MCF 10A (cell line): ENCODE results near the gene FNDC1. TPM values are rescaled to one million over a fixed set of nuclear protein-coding genes. Genes with fewer than 3 reads are reported as not detected.

Experiments used
- BruUV-seq: library from RNA; stranded (reverse); fragments of 400-500 nt; replicated peaks from 2 replicates; lab custom pipeline; 2021; lab: Mats Ljungman, UMichigan
- CTCF ChIA-PET: fragments of 300-600 bp; sonication (Branson Sonifier 250); formaldehyde crosslinking; extraction: SDS; loops from one replicate; lab custom pipeline; 2021; ENCODE audit warnings: antibody characterized with exemption, inconsistent platforms; lab: Yijun Ruan, JAX
- POLR2A ChIA-PET: fragments of 300-600, 350-650 bp; sonication (Branson Sonifier 250); formaldehyde crosslinking; extraction: SDS; loops from one replicate; lab custom pipeline; 2020; ENCODE audit warnings: antibody characterized with exemption, inconsistent platforms; lab: Yijun Ruan, JAX
- DNase-seq: peaks from one replicate; pipeline ENCODE4 v3.0.0-alpha.2; 2018; ENCODE audit not compliant: unreplicated experiment
- H3K27ac Mint-ChIP-seq: one replicate; pipeline ENCODE4 v1.8.0; 2022; ENCODE audit warnings: mild to moderate bottlenecking, low read depth, mixed read lengths; ENCODE audit not compliant: unreplicated experiment
- H3K27me3 Mint-ChIP-seq: one replicate; pipeline ENCODE4 v1.8.0; 2022; ENCODE audit warnings: mixed read lengths; ENCODE audit not compliant: insufficient read depth, unreplicated experiment
- H3K36me3 Mint-ChIP-seq: one replicate; pipeline ENCODE4 v1.8.0; 2022; ENCODE audit warnings: mild to moderate bottlenecking, moderate library complexity, mixed read lengths; ENCODE audit not compliant: insufficient read depth, unreplicated experiment
- H3K4me1 Mint-ChIP-seq: one replicate; pipeline ENCODE4 v1.8.0; 2022; ENCODE audit warnings: mixed read lengths; ENCODE audit not compliant: insufficient read depth, unreplicated experiment
- H3K4me3 Mint-ChIP-seq: one replicate; pipeline ENCODE4 v1.8.0; 2022; ENCODE audit warnings: mild to moderate bottlenecking, moderate library complexity, mixed read lengths; ENCODE audit not compliant: unreplicated experiment
- H3K9me3 Mint-ChIP-seq: one replicate; pipeline ENCODE4 v1.8.0; 2022; ENCODE audit warnings: mixed read lengths; ENCODE audit not compliant: unreplicated experiment
- CTCF ChIP-seq: fragments of 200-600 bp; IDR thresholded peaks from one replicate; pipeline ENCODE4 v1.8.0; 2022; ENCODE audit warnings: antibody characterized with exemption, mild to moderate bottlenecking; ENCODE audit not compliant: unreplicated experiment
- intact Hi-C: fragments of 100-400 bp; cut with micrococcal nuclease; formaldehyde crosslinking; loops from 2 replicates; pipeline ENCODE4 v1.14.1; 2022
- total RNA-seq: library from RNA; stranded (reverse); gene quantifications from 2 replicates; pipeline ENCODE4 v1.2.3, GENCODE V29; 2022

The FNDC1 gene
- total RNA-seq, 1 experiment from 2014 or later = not detected

- Mint-ChIP-seq H3K27me3 (peaks cover 71% of the 10 kb centered on the region), H3K4me1 (no peaks in the 10 kb centered on the region), H3K36me3 (no peaks in the 10 kb centered on the region), H3K27ac (no peak overlapping the region), H3K4me3 (no peak overlapping the region), H3K9me3 (no peaks in the 10 kb centered on the region)
- ChIA-PET CTCF (no interaction called here), POLR2A (no interaction called here)
- intact Hi-C loops = no loop called here
- BruUV-seq = no TSS peak
- DNase-seq = no peak
- no peak for TF ChIP-seq CTCF
Observed at GRCh38 chr6:159298840-159299239, 129.6 kb downstream of the FNDC1 start.

- TF ChIP-seq CTCF = no peak
- H3K27me3 Mint-ChIP-seq = peaks cover 67% of the 10 kb centered on the region
- CTCF ChIA-PET = no interaction called here
- BruUV-seq = no TSS peak
- POLR2A ChIA-PET = no interaction called here
- H3K27ac Mint-ChIP-seq = no peak overlapping the region
- no peaks in the 10 kb centered on the region for H3K4me1 Mint-ChIP-seq
- no peaks in the 10 kb centered on the region for H3K36me3 Mint-ChIP-seq
- no peaks in the 10 kb centered on the region for H3K9me3 Mint-ChIP-seq
- no peak for DNase-seq
- intact Hi-C loops = no loop called here
- no peak overlapping the region for H3K4me3 Mint-ChIP-seq
Observed at GRCh38 chr6:159299566-159299965, 130.4 kb downstream of the FNDC1 start.

GRCh38 chr6:159301277-159301676 lies 132.1 kb downstream of the FNDC1 start:
- H3K27me3 Mint-ChIP-seq = peaks cover 64% of the 10 kb centered on the region
- no peak for TF ChIP-seq CTCF
- CTCF ChIA-PET = no interaction called here
- POLR2A ChIA-PET = no interaction called here
- no peaks in the 10 kb centered on the region for H3K9me3 Mint-ChIP-seq
- H3K4me1 Mint-ChIP-seq = no peaks in the 10 kb centered on the region
- no peak for DNase-seq
- H3K27ac Mint-ChIP-seq = no peak overlapping the region
- H3K4me3 Mint-ChIP-seq = no peak overlapping the region
- H3K36me3 Mint-ChIP-seq = no peaks in the 10 kb centered on the region
- BruUV-seq = no TSS peak
- intact Hi-C loops = no loop called here

- Mint-ChIP-seq H3K27ac (no peak overlapping the region), H3K9me3 (no peaks in the 10 kb centered on the region), H3K36me3 (no peaks in the 10 kb centered on the region), H3K4me3 (no peak overlapping the region), H3K4me1 (no peaks in the 10 kb centered on the region), H3K27me3 (peaks cover 62% of the 10 kb centered on the region)
- no peak for TF ChIP-seq CTCF
- POLR2A ChIA-PET = no interaction called here
- intact Hi-C loops = no loop called here
- no peak for DNase-seq
- no TSS peak for BruUV-seq
- CTCF ChIA-PET = no interaction called here
Observed at GRCh38 chr6:159301810-159302593, 132.8 kb downstream of the FNDC1 start.
